PC-9 (cell line): Measurements from ENCODE around the gene KRCC1. TPM values are rescaled to one million over a fixed set of nuclear protein-coding genes. Genes with fewer than 3 reads are reported as not detected.

Experiments used
- BruUV-seq: library from RNA; stranded (reverse); fragments of 400-500 nt; replicated peaks from 2 replicates; lab custom pipeline; 2021; lab: Mats Ljungman, UMichigan
- CTCF ChIA-PET: fragments of 300-600 bp; sonication (Branson Sonifier 250); formaldehyde crosslinking; loops from one replicate; lab custom pipeline; 2022; ENCODE audit warnings: antibody characterized with exemption; lab: Charles Lee
- POLR2A ChIA-PET: fragments of 300-600 bp; sonication (Branson Sonifier 250); formaldehyde crosslinking; loops from one replicate; lab custom pipeline; 2022; ENCODE audit warnings: antibody characterized with exemption; ENCODE audit not compliant: unreplicated experiment; lab: Charles Lee
- DNase-seq, 2 experiments: peaks; one replicate each; pipeline versions ENCODE4 v3.0.0 to v3.0.0-alpha.2; 2015 to 2022; ENCODE audit warnings: mixed read lengths in 1 of 2
- H2AFZ ChIP-seq: fragments of 200-600 bp; sonication (generic); 2 replicates; pipeline ENCODE4 v1.8.1; 2017; ENCODE audit warnings: antibody characterized with exemption
- H3F3A ChIP-seq: fragments of 200-600 bp; sonication (generic); 2 replicates; pipeline ENCODE4 v1.8.1; 2017; ENCODE audit warnings: antibody characterized with exemption, mild to moderate bottlenecking, low read depth; ENCODE audit not compliant: insufficient read depth
- H3K27ac ChIP-seq: fragments of 200-600 bp; sonication (generic); 2 replicates; pipeline ENCODE4 v1.6.1; 2016; ENCODE audit warnings: mixed run types
- H3K27me3 ChIP-seq: fragments of 200-600 bp; sonication (generic); 2 replicates; pipeline ENCODE4 v1.6.1; 2016; ENCODE audit warnings: low read depth, mixed run types; ENCODE audit not compliant: insufficient read depth
- H3K36me3 ChIP-seq: fragments of 200-600 bp; sonication (generic); 2 replicates; pipeline ENCODE4 v1.6.1; 2016; ENCODE audit warnings: low read depth, mixed run types
- H3K4me1 ChIP-seq: fragments of 200-600 bp; sonication (generic); replicated peaks from 2 replicates; pipeline ENCODE4 v1.6.1; 2016; ENCODE audit warnings: mixed run types; ENCODE audit not compliant: insufficient read depth
- H3K4me2 ChIP-seq: fragments of 200-600 bp; sonication (generic); 2 replicates; pipeline ENCODE4 v1.6.1; 2017; ENCODE audit warnings: mixed run types
- H3K4me3 ChIP-seq: fragments of 200-600 bp; sonication (generic); 2 replicates; pipeline ENCODE4 v1.6.1; 2016; ENCODE audit warnings: mixed run types
- H3K79me2 ChIP-seq: fragments of 200-600 bp; sonication (generic); 2 replicates; pipeline ENCODE4 v1.6.1; 2017; ENCODE audit warnings: low read depth, mixed run types
- H3K9me2 ChIP-seq: fragments of 200-600 bp; sonication (generic); 2 replicates; pipeline ENCODE4 v1.8.1; 2017; ENCODE audit warnings: mild to moderate bottlenecking; ENCODE audit not compliant: insufficient read depth
- H3K9me3 ChIP-seq: fragments of 200-600 bp; sonication (generic); 2 replicates; pipeline ENCODE4 v1.8.1; 2016; ENCODE audit warnings: low read depth; ENCODE audit not compliant: insufficient read depth
- H4K20me1 ChIP-seq: fragments of 200-600 bp; sonication (generic); 2 replicates; pipeline ENCODE4 v1.8.1; 2017; ENCODE audit not compliant: insufficient read depth
- CTCF ChIP-seq: fragments of 200-600 bp; sonication (generic); conservative IDR thresholded peaks from 2 replicates; pipeline ENCODE4 v1.6.1; 2017; ENCODE audit warnings: mixed run types, antibody characterized with exemption, mild to moderate bottlenecking, moderate library complexity
- EZH2 ChIP-seq: fragments of 200-600 bp; sonication (generic); IDR thresholded peaks from 2 replicates; pipeline ENCODE4 v1.8.0; 2017; ENCODE audit warnings: antibody characterized with exemption, low read depth
- intact Hi-C: fragments of 100-400 bp; cut with micrococcal nuclease; formaldehyde crosslinking; loops from one replicate; pipeline ENCODE4 v1.10.0; 2022; ENCODE audit not compliant: unreplicated experiment
- total RNA-seq: library from RNA; stranded (reverse); gene quantifications from 2 replicates; pipeline ENCODE4 v1.2.3, GENCODE V29; 2021

KRCC1 gene
- total RNA-seq, 1 experiment from 2014 or later, result 17.4 TPM

DNA sequence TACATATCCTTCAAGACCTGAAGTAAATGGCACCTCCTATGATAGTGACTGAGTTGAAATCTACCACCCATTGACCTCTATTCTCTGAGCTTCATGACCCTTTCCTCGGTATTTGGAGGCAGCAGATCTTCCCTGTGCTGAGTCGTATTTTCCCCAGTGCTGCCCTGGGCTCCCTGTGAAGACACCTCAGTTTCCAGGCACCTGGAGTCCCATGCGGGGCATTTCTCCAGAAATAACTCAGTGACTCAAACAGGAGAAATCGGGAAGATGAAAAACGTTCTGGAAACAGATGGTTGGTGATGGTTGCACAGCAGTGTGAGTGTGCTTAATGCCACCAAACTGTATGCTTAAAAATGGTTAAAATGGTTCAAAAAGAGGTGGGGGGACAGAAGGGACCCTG is 30.0 kb upstream of the KRCC1 start:
- H4K20me1 ChIP-seq, result no peaks in the 10 kb centered on the region
- no peak overlapping the region for H3K27ac ChIP-seq
- H3K27me3 ChIP-seq, result no peaks in the 10 kb centered on the region
- BruUV-seq, result no TSS peak
- H3K36me3 ChIP-seq, result no peaks in the 10 kb centered on the region
- H3K4me2 ChIP-seq, result no peak overlapping the region
- H3K9me2 ChIP-seq, result peaks cover 4% of the 10 kb centered on the region; the same call in 1 of the 2 replicates
- H3K79me2 ChIP-seq, result no peaks in the 10 kb centered on the region
- intact Hi-C loops, result no loop called here
- DNase-seq, result no peak
- H2AFZ ChIP-seq, result no peak overlapping the region
- ChIA-PET CTCF (no interaction called here), POLR2A (no interaction called here)
- H3F3A ChIP-seq, result no peaks in the 10 kb centered on the region
- no peaks in the 10 kb centered on the region for H3K9me3 ChIP-seq
- no peaks in the 10 kb centered on the region for H3K4me1 ChIP-seq
- H3K4me3 ChIP-seq, result no peak overlapping the region
- TF ChIP-seq CTCF (no peak), EZH2 (no peak)

DNA sequence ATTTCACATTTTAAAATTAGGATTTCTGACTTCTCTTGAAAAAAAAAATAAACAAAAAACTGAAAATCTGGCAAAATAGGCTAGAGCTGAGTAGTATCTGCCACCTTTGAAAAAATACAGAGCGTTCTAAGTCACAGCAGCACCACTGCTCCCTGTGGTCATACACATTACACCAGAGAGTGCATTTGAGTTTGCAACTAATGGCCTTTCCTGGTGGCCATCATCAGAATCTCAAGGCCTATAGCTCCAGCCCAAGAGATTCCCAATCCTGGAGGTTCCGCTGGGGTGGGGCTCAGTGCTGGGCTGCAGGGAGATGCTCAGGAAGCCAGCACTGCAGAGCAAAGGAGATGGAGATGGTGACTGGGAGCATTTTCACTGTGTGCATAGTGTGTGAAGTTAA is 29.5 kb upstream of the KRCC1 start:
- BruUV-seq, result no TSS peak
- Histone ChIP-seq H3K4me3 (no peak overlapping the region), H3K27ac (no peak overlapping the region), H3K79me2 (no peaks in the 10 kb centered on the region), H2AFZ (no peak overlapping the region), H3K9me3 (no peaks in the 10 kb centered on the region), H3K36me3 (no peaks in the 10 kb centered on the region), H3K4me2 (no peak overlapping the region), H3K4me1 (no peaks in the 10 kb centered on the region), H3K9me2 (peaks cover 4% of the 10 kb centered on the region; the same call in 1 of the 2 replicates), H3F3A (no peaks in the 10 kb centered on the region), H4K20me1 (no peaks in the 10 kb centered on the region), H3K27me3 (no peaks in the 10 kb centered on the region)
- ChIA-PET POLR2A (no interaction called here), CTCF (no interaction called here)
- TF ChIP-seq EZH2, result no peak
- TF ChIP-seq CTCF, result no peak
- no peak for DNase-seq
- intact Hi-C loops, result no loop called here

DNA sequence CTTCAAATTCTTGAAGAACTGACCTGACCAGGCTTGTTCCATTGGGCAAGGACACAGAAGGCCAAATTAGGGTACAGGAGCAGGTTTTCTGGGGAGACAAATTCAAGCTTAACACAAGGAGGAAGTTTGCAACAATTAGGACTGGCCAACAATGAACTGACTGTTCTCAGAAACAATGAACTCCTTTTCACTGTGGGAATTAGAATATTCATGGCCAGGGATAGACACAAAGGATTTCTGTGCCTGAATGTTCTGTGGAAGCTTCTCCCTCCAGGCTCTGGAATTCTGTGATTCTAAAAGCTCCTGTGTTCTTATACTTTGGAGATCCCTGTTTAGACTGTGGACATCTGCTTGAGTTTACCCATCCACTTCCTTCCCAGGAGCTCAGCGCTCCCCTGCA is 27.2 kb upstream of the KRCC1 start:
- intact Hi-C loops, result no loop called here
- TF ChIP-seq EZH2 (no peak), CTCF (no peak)
- CTCF ChIA-PET, result no interaction called here
- Histone ChIP-seq H2AFZ (no peak overlapping the region), H3K4me3 (no peak overlapping the region), H3K4me1 (no peaks in the 10 kb centered on the region), H3K79me2 (no peaks in the 10 kb centered on the region), H3K9me2 (no peaks in the 10 kb centered on the region), H3K27me3 (no peaks in the 10 kb centered on the region), H3K36me3 (no peaks in the 10 kb centered on the region), H3K9me3 (no peaks in the 10 kb centered on the region), H3K27ac (no peak overlapping the region), H3K4me2 (no peak overlapping the region), H4K20me1 (no peaks in the 10 kb centered on the region), H3F3A (no peaks in the 10 kb centered on the region)
- no peak for DNase-seq
- POLR2A ChIA-PET, result no interaction called here
- no TSS peak for BruUV-seq
